ENCODE results near the gene PTPN6. TPM values are rescaled to one million over a fixed set of nuclear protein-coding genes. Genes with fewer than 3 reads are reported as not detected.

Gene PTPN6
- total and polyA plus RNA-seq, 10 of the 15 experiments (the other 5 are each of a cell fraction or from before 2014, with no cell fraction given) = 229 to 457 (median 370) TPM

DNA sequence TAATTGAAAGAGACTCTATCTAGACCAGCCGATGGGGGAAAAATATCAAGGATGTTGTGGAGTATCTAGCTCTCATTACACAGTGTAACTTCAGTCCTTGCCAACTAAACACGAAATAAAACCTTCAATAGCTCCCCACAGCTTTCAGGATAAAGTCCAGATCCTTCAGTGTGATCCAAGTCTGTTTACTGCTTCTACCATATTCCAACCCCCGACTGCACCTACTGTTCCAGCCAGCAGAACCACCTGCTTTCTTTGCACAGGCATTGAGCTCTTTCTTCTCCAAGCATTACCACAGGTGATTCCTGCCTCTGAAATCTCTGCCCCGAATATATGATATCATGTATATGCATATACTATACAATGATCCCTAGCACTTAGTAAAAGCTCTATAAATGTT is 48.7 kb upstream of the PTPN6 start:
- no peaks in the 10 kb centered on the region for H3K79me2 ChIP-seq (ENCODE audit: control insufficient read depth, insufficient read depth, low read length)
- no peak overlapping the region for H3K4me2 ChIP-seq (ENCODE audit: control insufficient read depth, insufficient read depth)
- peaks cover 7% of the 10 kb centered on the region; the same call in 1 of the 2 replicates for H3K4me1 ChIP-seq (ENCODE audit: control insufficient read depth, insufficient read depth, low read length)
- H4K20me1 ChIP-seq (ENCODE audit: control insufficient read depth, insufficient read depth) = no peaks in the 10 kb centered on the region
- intact Hi-C loops (cut with micrococcal nuclease; ENCODE audit: unreplicated experiment) = no loop called here
- ATAC-seq = no peak
- WGBS (ENCODE audit: insufficient coverage, insufficient replicate concordance, low lambda C conversion rate, missing lambda C conversion rate) = 83% methylated on average over 4 of the region's 4 CpGs
- SMC1A ChIA-PET (ENCODE audit: uncharacterized antibody, unreplicated experiment) = interaction anchor here (0.8 kb wide), 1 partner anchor 9 kb away, joined by 3 read pairs; no protein-coding TSS in a partner anchor
- RAD21 ChIA-PET (ENCODE audit: unreplicated experiment) = interaction anchor here (0.8 to 1.5 kb wide), 2 partner anchors 27 to 33 kb away, joined by 3 to 4 read pairs; no protein-coding TSS in a partner anchor
- TF ChIP-seq BHLHE40 (IDR thresholded peaks at IDR 0.05; ENCODE audit: borderline replicate concordance in 1 of 2, low read depth in 2 of 2, low read length in 1 of 2) (no peak), RB1 (IDR thresholded peaks at IDR 0.05; ENCODE audit: borderline replicate concordance) (no peak), MXI1 (IDR thresholded peaks at IDR 0.05; ENCODE audit: low read depth, low read length) (no peak), SMARCA5 (IDR thresholded peaks at IDR 0.05) (no peak), SUZ12 (IDR thresholded peaks at IDR 0.05; ENCODE audit: unreplicated experiment) (no peak), IRF4 (IDR thresholded peaks at IDR 0.05; ENCODE audit: low read depth, low read length) (no peak), BACH1 (IDR thresholded peaks at IDR 0.05; ENCODE audit: borderline replicate concordance) (no peak), ZNF687 (IDR thresholded peaks at IDR 0.05) (no peak), GABPA (IDR thresholded peaks at IDR 0.05; ENCODE audit: low read depth) (no peak)
- TF ChIP-seq, protein P1, sequence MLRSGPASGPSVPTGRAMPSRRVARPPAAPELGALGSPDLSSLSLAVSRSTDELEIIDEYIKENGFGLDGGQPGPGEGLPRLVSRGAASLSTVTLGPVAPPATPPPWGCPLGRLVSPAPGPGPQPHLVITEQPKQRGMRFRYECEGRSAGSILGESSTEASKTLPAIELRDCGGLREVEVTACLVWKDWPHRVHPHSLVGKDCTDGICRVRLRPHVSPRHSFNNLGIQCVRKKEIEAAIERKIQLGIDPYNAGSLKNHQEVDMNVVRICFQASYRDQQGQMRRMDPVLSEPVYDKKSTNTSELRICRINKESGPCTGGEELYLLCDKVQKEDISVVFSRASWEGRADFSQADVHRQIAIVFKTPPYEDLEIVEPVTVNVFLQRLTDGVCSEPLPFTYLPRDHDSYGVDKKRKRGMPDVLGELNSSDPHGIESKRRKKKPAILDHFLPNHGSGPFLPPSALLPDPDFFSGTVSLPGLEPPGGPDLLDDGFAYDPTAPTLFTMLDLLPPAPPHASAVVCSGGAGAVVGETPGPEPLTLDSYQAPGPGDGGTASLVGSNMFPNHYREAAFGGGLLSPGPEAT (IDR thresholded peaks at IDR 0.05; ENCODE audit: low read depth) = no peak
- TF ChIP-seq, protein P2, sequence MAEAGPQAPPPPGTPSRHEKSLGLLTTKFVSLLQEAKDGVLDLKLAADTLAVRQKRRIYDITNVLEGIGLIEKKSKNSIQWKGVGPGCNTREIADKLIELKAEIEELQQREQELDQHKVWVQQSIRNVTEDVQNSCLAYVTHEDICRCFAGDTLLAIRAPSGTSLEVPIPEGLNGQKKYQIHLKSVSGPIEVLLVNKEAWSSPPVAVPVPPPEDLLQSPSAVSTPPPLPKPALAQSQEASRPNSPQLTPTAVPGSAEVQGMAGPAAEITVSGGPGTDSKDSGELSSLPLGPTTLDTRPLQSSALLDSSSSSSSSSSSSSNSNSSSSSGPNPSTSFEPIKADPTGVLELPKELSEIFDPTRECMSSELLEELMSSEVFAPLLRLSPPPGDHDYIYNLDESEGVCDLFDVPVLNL (IDR thresholded peaks at IDR 0.05; ENCODE audit: low read depth, low read length) = no peak
- CTCF ChIA-PET = interaction anchor here (0.8 to 2.6 kb wide), 5 partner anchors 9 to 33 kb away, joined by 3 to 15 read pairs (median 4); partner anchors contain the start of gene SPSB2
- no peaks in the 10 kb centered on the region for H3K27me3 ChIP-seq (replicated peaks in 1 of 2; ENCODE audit: control insufficient read depth in 2 of 2, insufficient read depth in 2 of 2, low read length in 1 of 2)
- no peaks in the 10 kb centered on the region for H3K9me3 ChIP-seq (replicated peaks; ENCODE audit: control insufficient read depth, insufficient read depth, low read length)
- BruUV-seq (replicated peaks) = no TSS peak
- no peak overlapping the region for H3K27ac ChIP-seq (ENCODE audit: control insufficient read depth, insufficient read depth)
- no peak overlapping the region for H2AFZ ChIP-seq (ENCODE audit: control insufficient read depth, low read depth, low read length)
- no peak overlapping the region for H3K9ac ChIP-seq (ENCODE audit: control insufficient read depth, insufficient read depth, low read length)
- no peak overlapping the region for H3K4me3 ChIP-seq
- H3K36me3 ChIP-seq (ENCODE audit: control insufficient read depth in 2 of 2, insufficient read depth in 2 of 2, low read length in 1 of 2) = no peaks in the 10 kb centered on the region
- in situ Hi-C loops (cut with MboI) = no loop called here
- POLR2A ChIA-PET = interaction anchor here (0.9 to 1.3 kb wide), 3 partner anchors 9 to 30 kb away, joined by 3 to 4 read pairs (median 3); partner anchors contain the start of gene SPSB2
- DNase-seq (ENCODE audit: low read depth, low spot score) = no peak
- FAIRE-seq = no peak

Data from GM12878 (cell line).